Measurements from ENCODE around the gene NR2C2AP. TPM values are rescaled to one million over a fixed set of nuclear protein-coding genes. Genes with fewer than 3 reads are reported as not detected.

The NR2C2AP gene
- total RNA-seq, 3 donors from 2014 or later = 19.8 to 24.1 (median 21.6) TPM

DNA sequence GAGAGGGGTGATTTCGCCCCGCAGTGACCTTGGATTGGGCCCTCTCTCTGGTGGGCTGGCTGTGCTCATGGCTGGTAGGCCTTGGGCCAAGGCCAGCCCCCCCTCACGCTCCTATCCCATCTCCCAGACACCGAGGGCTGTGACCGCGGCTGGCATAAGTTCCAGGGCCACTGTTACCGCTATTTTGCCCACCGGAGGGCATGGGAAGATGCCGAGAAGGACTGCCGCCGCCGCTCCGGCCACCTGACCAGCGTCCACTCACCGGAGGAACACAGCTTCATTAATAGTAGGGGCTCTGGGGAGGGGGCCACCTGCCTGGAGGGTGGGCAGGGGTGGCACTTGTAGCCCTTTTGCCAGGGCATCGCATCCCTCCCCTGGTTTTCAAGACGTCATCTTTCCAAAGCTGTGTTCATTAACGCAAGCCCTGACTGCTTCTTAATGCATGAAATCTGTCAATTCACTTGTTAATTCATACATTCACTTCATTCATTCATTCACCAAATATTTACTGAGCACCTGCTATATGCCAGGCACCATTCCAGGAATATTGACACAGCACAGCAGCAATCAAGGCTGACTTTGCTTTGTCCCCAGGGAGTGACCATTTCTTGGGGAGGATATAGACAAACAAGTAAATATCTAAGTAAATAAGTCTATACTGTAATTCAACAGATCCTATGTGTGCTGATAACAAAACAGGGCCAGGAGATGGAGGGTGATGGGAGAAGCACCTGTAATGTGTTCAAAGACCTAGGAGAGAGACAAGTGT lies 35.1 kb upstream of the NR2C2AP start:
- intact Hi-C loops (cut with DNase I; ENCODE audit: low total_unique reads) = no loop called here
- DNase-seq (ENCODE audit: low spot score in 2 of 2) = no peak
- H3K27me3 ChIP-seq = peaks cover 0 to 8% of the 10 kb centered on the region in 2 donors
- TF ChIP-seq CTCF (IDR thresholded peaks at IDR 0.05) (no peak), POLR2AphosphoS5 (IDR thresholded peaks at IDR 0.05) (no peak), POLR2A (IDR thresholded peaks at IDR 0.05) (no peak)
- peaks cover 21 to 30% of the 10 kb centered on the region in 2 donors for H3K9me3 ChIP-seq
- H3K4me1 ChIP-seq = no peaks in the 10 kb centered on the region
- H3K27ac ChIP-seq = no peak overlapping the region
- H3K36me3 ChIP-seq = no peaks in the 10 kb centered on the region
- H3K4me3 ChIP-seq = no peak overlapping the region

- H3K36me3 ChIP-seq = no peaks in the 10 kb centered on the region
- intact Hi-C loops (cut with DNase I; ENCODE audit: low total_unique reads) = no loop called here
- no peaks in the 10 kb centered on the region for H3K4me1 ChIP-seq
- no peak overlapping the region for H3K27ac ChIP-seq
- no peak overlapping the region for H3K4me3 ChIP-seq
- DNase-seq (ENCODE audit: low spot score in 2 of 2) = no peak
- TF ChIP-seq CTCF (IDR thresholded peaks at IDR 0.05) = no peak
- no peak for TF ChIP-seq POLR2A (IDR thresholded peaks at IDR 0.05)
- no peak for TF ChIP-seq POLR2AphosphoS5 (IDR thresholded peaks at IDR 0.05)
- H3K27me3 ChIP-seq = peaks cover 0 to 8% of the 10 kb centered on the region in 2 donors
- peaks cover 21 to 34% of the 10 kb centered on the region in 2 donors for H3K9me3 ChIP-seq
These were observed 33.0 kb upstream of the NR2C2AP start for GRCh38 chr19:19236173-19236572.

- Histone ChIP-seq H3K4me3 (no peak overlapping the region), H3K36me3 (no peaks in the 10 kb centered on the region), H3K9me3 (peaks cover 21 to 34% of the 10 kb centered on the region in 2 donors), H3K4me1 (no peaks in the 10 kb centered on the region), H3K27me3 (no peaks in the 10 kb centered on the region), H3K27ac (no peak overlapping the region)
- TF ChIP-seq CTCF (IDR thresholded peaks at IDR 0.05) (no peak), POLR2AphosphoS5 (IDR thresholded peaks at IDR 0.05) (no peak), POLR2A (IDR thresholded peaks at IDR 0.05) (no peak)
- no peak for DNase-seq (ENCODE audit: low spot score in 2 of 2)
- intact Hi-C loops (cut with DNase I; ENCODE audit: low total_unique reads) = no loop called here
These were observed 31.1 kb upstream of the NR2C2AP start for GRCh38 chr19:19234220-19234816.

DNA sequence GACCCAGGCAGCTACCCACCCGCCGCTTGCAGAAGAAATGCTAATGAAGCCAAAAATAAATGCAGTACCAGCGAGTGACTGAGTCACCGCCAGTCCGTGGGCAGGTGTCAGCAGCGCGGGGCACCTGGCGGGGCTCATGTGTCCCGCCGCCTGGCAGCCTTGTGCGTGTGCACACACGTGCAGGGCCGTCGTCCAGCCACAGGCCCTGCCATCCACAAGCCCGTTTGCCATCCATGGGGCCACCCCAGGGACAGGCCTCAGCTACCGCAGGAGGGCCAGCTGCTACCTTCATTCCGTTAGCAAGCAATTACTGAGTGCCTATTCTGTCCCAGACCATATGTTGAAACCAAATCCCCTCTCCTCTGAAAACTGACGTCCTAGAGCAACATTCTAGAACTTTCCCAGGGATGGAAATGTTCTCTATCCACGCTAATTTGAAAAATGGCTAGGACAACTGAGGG lies 29.1 kb upstream of the NR2C2AP start:
- TF ChIP-seq POLR2A (IDR thresholded peaks at IDR 0.05) (no peak), POLR2AphosphoS5 (IDR thresholded peaks at IDR 0.05) (no peak), CTCF (IDR thresholded peaks at IDR 0.05) (no peak)
- Histone ChIP-seq H3K4me3 (no peak overlapping the region), H3K27ac (no peak overlapping the region), H3K9me3 (peaks cover 21 to 34% of the 10 kb centered on the region in 2 donors), H3K36me3 (no peaks in the 10 kb centered on the region), H3K27me3 (peaks cover under 1 to 13% of the 10 kb centered on the region in 2 donors), H3K4me1 (no peaks in the 10 kb centered on the region)
- intact Hi-C loops (cut with DNase I; ENCODE audit: low total_unique reads) = no loop called here
- no peak for DNase-seq (ENCODE audit: low spot score in 2 of 2)

DNA sequence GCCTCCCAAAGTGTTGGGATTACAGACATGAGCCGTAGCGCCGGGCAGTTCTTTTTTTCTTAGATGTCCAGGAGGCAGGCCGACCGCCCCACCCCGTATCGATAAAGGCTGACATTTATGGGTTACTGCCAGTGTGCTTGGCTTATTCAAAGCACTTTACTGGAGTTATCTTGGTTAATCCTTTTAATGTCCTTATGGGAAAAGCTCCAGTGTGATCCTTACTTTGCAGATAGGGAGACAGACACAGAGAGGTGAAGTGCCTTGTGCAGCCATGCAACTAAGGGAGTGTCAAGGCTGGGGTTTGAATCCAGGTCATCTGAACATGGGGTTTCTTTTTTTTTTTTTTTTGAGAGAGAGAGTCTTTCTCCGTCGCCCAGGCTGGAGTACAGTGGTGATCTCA lies 27.8 kb upstream of the NR2C2AP start:
- Histone ChIP-seq H3K9me3 (peaks cover 21 to 32% of the 10 kb centered on the region in 2 donors), H3K4me3 (no peak overlapping the region), H3K4me1 (no peaks in the 10 kb centered on the region), H3K27ac (no peak overlapping the region), H3K36me3 (no peaks in the 10 kb centered on the region), H3K27me3 (peaks cover 3 to 26% of the 10 kb centered on the region in 2 donors)
- DNase-seq (ENCODE audit: low spot score in 2 of 2) = no peak
- intact Hi-C loops (cut with DNase I; ENCODE audit: low total_unique reads) = no loop called here
- TF ChIP-seq POLR2AphosphoS5 (IDR thresholded peaks at IDR 0.05) (no peak), POLR2A (IDR thresholded peaks at IDR 0.05) (no peak), CTCF (IDR thresholded peaks at IDR 0.05) (no peak)

Data from breast epithelium (tissue), 4 donors.